GM19372 (cell line): ENCODE results near the gene SNED1.
"Not testable (repeated sequence)": the region's sequence is repeated elsewhere in the genome, so short reads cannot be mapped to it uniquely, and the experiment has no call there.

Experiments used
- ATAC-seq: cut with Tn5 transposase; IDR thresholded peaks from one replicate; pipeline ENCODE4 v1.9.1; 2021; ENCODE audit warnings: mild to moderate bottlenecking, low read depth, moderate library complexity; ENCODE audit not compliant: unreplicated experiment

Gene SNED1

DNA sequence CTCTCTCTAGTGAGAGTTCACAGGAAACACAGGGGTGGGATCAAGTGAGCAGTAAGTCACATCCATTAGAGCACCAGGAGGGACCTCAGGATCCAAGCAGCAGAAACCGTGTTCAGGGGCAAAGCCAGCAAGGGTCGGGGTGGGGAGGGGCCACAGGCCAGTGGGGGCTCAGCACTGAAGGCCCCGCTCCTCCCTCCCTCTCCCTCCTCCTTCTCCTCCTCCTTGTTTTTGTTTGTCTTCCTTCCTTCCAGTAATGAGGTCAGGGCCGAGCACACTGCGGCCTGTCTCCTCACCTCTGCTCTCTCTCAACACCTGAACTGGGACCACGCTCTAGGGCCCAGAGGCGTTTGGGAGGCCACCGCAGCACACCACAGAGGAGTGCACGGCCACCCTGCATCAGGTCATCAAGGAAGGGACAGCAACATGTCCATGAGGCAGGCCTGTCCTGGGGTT is 82.8 kb downstream of the SNED1 start:
- ATAC-seq, result no peak

GRCh38 chr2:241081643-241082340 is 83.4 kb downstream of the SNED1 start:
- no peak for ATAC-seq

- no peak for ATAC-seq
Measured at GRCh38 chr2:241082341-241083090, 84.1 kb downstream of the SNED1 start.

DNA sequence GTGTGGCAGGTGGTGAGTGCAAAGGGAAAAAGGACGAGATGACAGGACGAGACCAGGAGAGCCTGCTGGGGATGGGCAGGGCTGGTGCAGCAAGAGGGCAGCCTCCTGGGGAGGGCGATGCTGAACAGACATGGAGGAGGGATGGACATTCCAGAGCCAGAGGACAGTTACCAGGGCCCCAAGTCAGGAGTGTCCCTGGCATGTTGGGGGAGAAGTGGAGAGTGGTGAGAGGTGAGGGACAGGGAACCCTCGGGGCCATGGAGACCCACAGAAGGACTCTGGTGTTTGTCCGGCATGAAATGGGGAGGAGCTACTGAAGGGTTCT is 84.6 kb downstream of the SNED1 start:
- no peak for ATAC-seq

DNA sequence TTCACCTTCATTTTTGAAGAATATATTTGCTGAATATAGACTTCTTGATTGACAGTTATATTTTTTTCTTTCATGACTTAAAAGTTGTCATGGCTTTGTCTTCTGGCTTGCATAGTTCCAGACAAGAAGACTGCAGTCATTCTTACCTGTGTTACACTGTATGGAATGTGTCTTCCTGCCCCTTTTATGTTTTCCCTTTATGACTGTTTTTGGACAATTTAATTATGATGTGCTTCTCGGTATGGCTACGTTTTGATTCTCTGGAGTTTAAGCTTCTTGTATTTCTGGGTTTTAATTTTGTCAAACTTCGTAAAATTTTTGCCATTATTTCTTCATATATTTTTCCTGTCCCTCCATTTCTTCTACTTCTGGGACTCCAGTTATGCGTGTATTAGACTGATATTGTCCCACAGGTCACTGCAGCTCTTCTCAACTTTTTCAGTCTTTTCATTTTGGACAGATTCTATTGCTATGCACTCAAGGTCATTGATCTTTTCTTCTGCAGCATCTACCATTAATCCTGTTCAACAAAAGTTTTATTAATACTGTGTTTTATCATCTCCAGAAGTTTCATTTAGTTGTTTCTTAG is 86.5 kb downstream of the SNED1 start:
- ATAC-seq, result no peak

- ATAC-seq, result no peak
Measured at GRCh38 chr2:241087420-241088268, 89.2 kb downstream of the SNED1 start.

- ATAC-seq, result no peak
Measured at GRCh38 chr2:241088376-241088775, 90.0 kb downstream of the SNED1 start.

- no peak for ATAC-seq
Measured at GRCh38 chr2:241088791-241089732, 90.6 kb downstream of the SNED1 start.

DNA sequence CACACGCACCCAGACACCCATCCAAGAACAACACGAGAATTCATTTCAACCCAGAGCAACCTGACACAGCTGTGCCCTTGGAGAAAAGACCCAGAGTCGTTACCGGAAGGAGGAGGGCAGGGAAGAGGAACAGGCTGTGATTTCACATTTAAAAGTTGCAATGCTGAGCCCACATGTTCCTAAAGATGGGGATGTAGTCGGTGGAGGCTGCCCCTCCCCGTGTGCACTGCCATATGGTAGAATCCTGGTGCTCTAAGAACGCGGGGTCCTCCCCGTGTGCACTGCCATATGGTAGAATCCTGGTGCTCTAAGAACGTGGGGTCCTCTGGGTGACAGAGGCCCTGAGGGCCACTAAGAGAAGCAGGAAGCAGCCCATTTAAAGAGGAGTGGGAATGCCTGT is 92.8 kb downstream of the SNED1 start:
- ATAC-seq, result no peak

DNA sequence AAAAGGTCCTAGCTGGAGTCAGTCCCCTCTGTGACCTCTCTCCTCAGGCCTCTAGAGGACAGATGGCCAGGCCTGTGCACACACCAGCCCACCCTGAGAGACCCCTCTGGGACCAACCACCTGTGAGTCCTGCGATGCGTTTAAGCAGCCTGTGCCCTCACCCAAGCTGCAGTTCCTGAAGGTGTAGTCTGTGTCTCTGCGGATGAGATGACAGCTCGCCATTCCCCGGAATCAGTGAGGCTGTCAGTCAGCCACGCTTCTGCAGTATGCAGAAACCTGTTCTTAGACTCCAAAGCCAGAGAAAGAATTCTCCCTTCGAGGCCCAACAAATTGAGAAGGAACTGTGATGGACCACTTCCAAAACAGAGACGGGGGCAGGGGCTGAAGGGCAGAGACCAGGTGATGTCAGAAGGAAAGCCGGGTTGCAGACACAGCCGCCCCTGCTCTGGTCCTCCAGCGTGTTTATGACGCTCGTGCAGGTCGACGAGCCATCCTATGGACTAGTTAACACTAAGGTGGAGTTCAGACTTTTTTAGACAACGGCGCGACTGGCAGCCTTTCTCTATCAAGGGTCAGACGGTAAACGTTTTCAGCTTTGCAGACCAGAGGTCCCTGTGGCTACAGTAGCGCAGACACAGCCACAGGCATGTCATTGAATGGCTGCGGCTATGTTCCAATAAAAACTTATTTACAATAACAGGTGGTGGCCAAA is 93.5 kb downstream of the SNED1 start:
- ATAC-seq, result no peak

DNA sequence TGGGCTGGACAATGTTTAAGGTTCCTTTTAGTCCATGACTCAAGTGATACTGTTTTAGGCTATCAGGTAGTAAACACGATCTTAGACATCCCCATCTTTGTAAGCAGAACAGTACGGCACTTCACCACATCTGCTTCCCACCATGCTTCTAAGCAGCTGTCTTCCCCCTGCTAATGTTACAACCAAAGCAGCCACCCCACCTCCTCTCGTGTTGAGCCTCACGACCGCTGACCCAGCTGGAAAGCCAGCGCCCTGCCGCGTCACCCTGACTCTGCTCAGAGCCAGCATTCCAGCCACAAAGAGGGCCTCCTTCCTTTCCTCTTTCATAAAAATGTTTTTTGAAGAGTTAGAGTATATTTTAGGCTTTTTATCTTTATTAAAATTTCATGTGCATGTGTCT is 94.3 kb downstream of the SNED1 start:
- ATAC-seq, result no peak

DNA sequence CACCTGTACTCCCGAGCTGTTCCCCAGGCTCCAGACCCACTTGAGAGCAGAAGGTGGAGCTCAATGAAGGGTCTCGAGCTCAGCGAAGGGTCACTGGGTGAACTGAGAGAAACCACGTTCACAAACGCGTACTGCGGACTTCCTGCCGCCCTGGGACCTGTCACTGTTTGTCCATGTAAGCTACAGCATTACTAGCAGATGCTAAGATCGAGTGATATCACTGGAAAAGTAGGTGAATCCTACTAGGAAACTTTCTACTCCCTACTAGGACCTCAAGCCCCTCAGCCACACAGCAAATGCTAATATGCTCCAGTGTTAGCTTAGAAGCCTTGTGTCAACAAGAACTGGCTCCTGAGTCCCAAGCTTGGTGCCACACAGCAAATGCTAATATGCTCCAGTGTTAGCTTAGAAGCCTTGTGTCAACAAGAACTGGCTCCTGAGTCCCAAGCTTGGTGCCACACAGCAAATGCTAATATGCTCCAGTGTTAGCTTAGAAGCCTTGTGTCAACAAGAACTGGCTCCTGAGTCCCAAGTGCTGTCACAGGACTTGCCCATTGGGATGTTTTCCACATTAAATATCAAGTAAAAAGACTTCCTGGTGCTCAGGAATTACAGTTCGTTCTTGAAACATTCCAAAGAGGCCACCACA is 94.8 kb downstream of the SNED1 start:
- not testable (repeated sequence) for ATAC-seq

DNA sequence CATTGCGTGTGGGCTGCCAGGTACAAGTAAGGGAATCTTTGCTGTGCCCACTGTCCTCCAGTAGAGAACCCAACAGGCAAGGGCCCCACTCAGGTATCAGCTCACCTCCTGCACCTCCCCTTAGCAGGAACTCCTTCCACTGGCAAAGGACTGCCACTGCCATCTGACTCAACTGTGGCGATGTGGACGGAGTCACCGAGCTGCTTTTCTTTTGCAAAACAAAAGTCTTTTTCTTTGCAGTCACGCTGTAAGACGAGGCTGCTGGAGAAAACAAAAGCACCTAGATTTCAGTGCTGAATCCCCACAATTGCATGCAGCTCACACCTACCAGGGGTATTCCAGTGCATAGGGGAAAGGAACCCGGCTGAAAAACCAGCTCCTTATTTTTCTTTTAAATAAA is 95.8 kb downstream of the SNED1 start:
- no peak for ATAC-seq

- no peak for ATAC-seq
Measured at GRCh38 chr2:241094924-241095420, 96.6 kb downstream of the SNED1 start.

- no peak for ATAC-seq
Measured at GRCh38 chr2:241095594-241096290, 97.3 kb downstream of the SNED1 start.

DNA sequence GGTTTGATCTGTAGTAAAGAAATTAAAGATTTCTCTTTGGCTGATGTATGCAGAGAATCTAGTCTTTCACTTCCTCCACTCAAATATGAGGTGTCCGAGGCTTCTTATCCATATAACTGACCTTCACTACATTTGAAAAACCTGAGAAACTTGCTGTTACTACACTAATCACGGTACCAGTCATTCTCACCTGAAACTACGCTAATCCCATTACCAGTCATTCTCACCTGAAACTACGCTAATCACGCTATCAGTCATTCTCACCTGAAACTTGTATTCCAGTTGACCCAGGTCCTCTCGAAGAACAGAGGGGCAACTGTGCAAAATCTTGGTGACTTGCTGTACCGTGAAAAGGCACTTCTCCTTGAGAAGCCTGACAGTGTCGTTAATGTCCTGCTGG is 98.6 kb downstream of the SNED1 start:
- no peak for ATAC-seq

- no peak for ATAC-seq
Measured at GRCh38 chr2:241099246-241099645, 100.8 kb downstream of the SNED1 start.

DNA sequence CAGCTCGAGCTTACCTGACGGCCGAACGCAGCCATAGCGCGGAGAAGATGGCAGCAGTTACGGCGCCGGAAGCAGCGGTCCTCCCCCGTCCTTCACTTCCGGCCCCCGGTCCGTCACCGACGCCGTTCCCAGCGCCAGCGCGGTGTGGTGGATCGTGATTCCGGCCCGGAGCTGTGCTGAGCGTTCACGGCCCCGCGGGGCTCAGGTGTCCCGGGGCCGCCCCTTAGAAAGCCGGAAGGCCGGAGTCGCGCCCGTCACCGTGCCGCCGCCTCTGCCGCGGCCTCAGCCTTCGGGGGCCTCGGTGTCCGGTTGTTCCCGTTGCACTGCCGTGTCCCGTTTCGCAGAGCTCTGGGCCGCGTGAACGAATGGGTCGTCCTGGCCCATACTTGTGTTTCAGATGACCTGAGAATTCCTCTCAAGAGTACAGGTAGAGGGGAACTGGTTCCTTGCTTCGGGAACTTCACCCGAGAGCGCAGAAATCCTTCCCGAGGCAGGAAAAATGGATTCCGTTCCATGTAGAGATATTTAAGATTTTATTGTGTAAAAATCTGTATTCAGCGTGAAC is 103.9 kb downstream of the SNED1 start, which contains the start of gene MTERF4:
MTERF4 (minus strand) TSS at position 49 of the 565 bp plus-strand sequence; CDS start at position 35, 14 bp downstream.
- ATAC-seq, result peak; percentile 89
